ENCODE results near the gene AUTS2.

The AUTS2 gene

GRCh38 chr7:69599286-69599954, 1.1 kb downstream of the AUTS2 start:
- Histone ChIP-seq H3K9me3 (ENCODE audit: control insufficient read depth in 1 of 2, low read length in 2 of 2) (no peaks in the 10 kb centered on the region), H3K4me1 (ENCODE audit: control insufficient read depth in 1 of 2, insufficient read depth in 2 of 2, low read length in 2 of 2) (peaks cover 7 to 9% of the 10 kb centered on the region in 2 donors), H3K4me3 (ENCODE audit: low read depth in 1 of 2, low read length in 2 of 2) (peak overlapping the region; percentile 75 to 76), H3K36me3 (ENCODE audit: control insufficient read depth in 1 of 2, insufficient read depth in 2 of 2, low read length in 2 of 2) (no peaks in the 10 kb centered on the region), H3K9ac (ENCODE audit: low read depth in 1 of 2, low read length in 2 of 2) (peak overlapping the region in 1 of 2 donors; percentile 25), H3K27ac (ENCODE audit: low read depth, low read length) (no peak overlapping the region), H3K27me3 (ENCODE audit: control insufficient read depth in 1 of 2, insufficient read depth in 2 of 2, low read length in 2 of 2) (peaks cover 19 to 36% of the 10 kb centered on the region in 2 donors)

- Histone ChIP-seq H3K4me1 (ENCODE audit: control insufficient read depth in 1 of 2, insufficient read depth in 2 of 2, low read length in 2 of 2) (peaks cover 7 to 9% of the 10 kb centered on the region in 2 donors), H3K9ac (ENCODE audit: low read depth in 1 of 2, low read length in 2 of 2) (no peak overlapping the region), H3K27me3 (ENCODE audit: control insufficient read depth in 1 of 2, insufficient read depth in 2 of 2, low read length in 2 of 2) (peaks cover 24 to 41% of the 10 kb centered on the region in 2 donors), H3K4me3 (ENCODE audit: low read depth in 1 of 2, low read length in 2 of 2) (peak overlapping the region; percentile 75 to 76), H3K9me3 (ENCODE audit: control insufficient read depth in 1 of 2, low read length in 2 of 2) (no peaks in the 10 kb centered on the region), H3K36me3 (ENCODE audit: control insufficient read depth in 1 of 2, insufficient read depth in 2 of 2, low read length in 2 of 2) (no peaks in the 10 kb centered on the region), H3K27ac (ENCODE audit: low read depth, low read length) (no peak overlapping the region)
Observed at GRCh38 chr7:69599955-69600709, 1.9 kb downstream of the AUTS2 start.

- Histone ChIP-seq H3K4me3 (ENCODE audit: low read depth in 1 of 2, low read length in 2 of 2) (no peak overlapping the region), H3K9ac (ENCODE audit: low read depth in 1 of 2, low read length in 2 of 2) (no peak overlapping the region), H3K27ac (ENCODE audit: low read depth, low read length) (no peak overlapping the region), H3K27me3 (ENCODE audit: control insufficient read depth in 1 of 2, insufficient read depth in 2 of 2, low read length in 2 of 2) (peaks cover 26 to 47% of the 10 kb centered on the region in 2 donors), H3K36me3 (ENCODE audit: control insufficient read depth in 1 of 2, insufficient read depth in 2 of 2, low read length in 2 of 2) (no peaks in the 10 kb centered on the region), H3K4me1 (ENCODE audit: control insufficient read depth in 1 of 2, insufficient read depth in 2 of 2, low read length in 2 of 2) (peaks cover 7 to 9% of the 10 kb centered on the region in 2 donors), H3K9me3 (ENCODE audit: control insufficient read depth in 1 of 2, low read length in 2 of 2) (no peaks in the 10 kb centered on the region)
Observed at GRCh38 chr7:69600710-69601519, 2.6 kb downstream of the AUTS2 start.

- no peak overlapping the region for H3K4me3 ChIP-seq (ENCODE audit: low read depth in 1 of 2, low read length in 2 of 2)
- no peaks in the 10 kb centered on the region for H3K36me3 ChIP-seq (ENCODE audit: control insufficient read depth in 1 of 2, insufficient read depth in 2 of 2, low read length in 2 of 2)
- no peak overlapping the region for H3K27ac ChIP-seq (ENCODE audit: low read depth, low read length)
- peaks cover 7 to 9% of the 10 kb centered on the region in 2 donors for H3K4me1 ChIP-seq (ENCODE audit: control insufficient read depth in 1 of 2, insufficient read depth in 2 of 2, low read length in 2 of 2)
- H3K27me3 ChIP-seq (ENCODE audit: control insufficient read depth in 1 of 2, insufficient read depth in 2 of 2, low read length in 2 of 2), result peaks cover 26 to 39% of the 10 kb centered on the region in 2 donors
- H3K9ac ChIP-seq (ENCODE audit: low read depth in 1 of 2, low read length in 2 of 2), result no peak overlapping the region
- no peaks in the 10 kb centered on the region for H3K9me3 ChIP-seq (ENCODE audit: control insufficient read depth in 1 of 2, low read length in 2 of 2)
Observed at GRCh38 chr7:69602522-69602921, 4.2 kb downstream of the AUTS2 start.

GRCh38 chr7:69603351-69603750, 5.1 kb downstream of the AUTS2 start:
- no peaks in the 10 kb centered on the region for H3K9me3 ChIP-seq (ENCODE audit: control insufficient read depth in 1 of 2, low read length in 2 of 2)
- no peak overlapping the region for H3K27ac ChIP-seq (ENCODE audit: low read depth, low read length)
- no peak overlapping the region for H3K9ac ChIP-seq (ENCODE audit: low read depth in 1 of 2, low read length in 2 of 2)
- no peaks in the 10 kb centered on the region for H3K36me3 ChIP-seq (ENCODE audit: control insufficient read depth in 1 of 2, insufficient read depth in 2 of 2, low read length in 2 of 2)
- peaks cover 26 to 39% of the 10 kb centered on the region in 2 donors for H3K27me3 ChIP-seq (ENCODE audit: control insufficient read depth in 1 of 2, insufficient read depth in 2 of 2, low read length in 2 of 2)
- H3K4me1 ChIP-seq (ENCODE audit: control insufficient read depth in 1 of 2, insufficient read depth in 2 of 2, low read length in 2 of 2), result peaks cover 7 to 9% of the 10 kb centered on the region in 2 donors
- no peak overlapping the region for H3K4me3 ChIP-seq (ENCODE audit: low read depth in 1 of 2, low read length in 2 of 2)

GRCh38 chr7:69603937-69604494, 5.7 kb downstream of the AUTS2 start:
- Histone ChIP-seq H3K27me3 (ENCODE audit: control insufficient read depth in 1 of 2, insufficient read depth in 2 of 2, low read length in 2 of 2) (peaks cover 29 to 39% of the 10 kb centered on the region in 2 donors), H3K9ac (ENCODE audit: low read depth in 1 of 2, low read length in 2 of 2) (no peak overlapping the region), H3K4me1 (ENCODE audit: control insufficient read depth in 1 of 2, insufficient read depth in 2 of 2, low read length in 2 of 2) (peaks cover 7% of the 10 kb centered on the region in 2 donors), H3K4me3 (ENCODE audit: low read depth in 1 of 2, low read length in 2 of 2) (no peak overlapping the region), H3K36me3 (ENCODE audit: control insufficient read depth in 1 of 2, insufficient read depth in 2 of 2, low read length in 2 of 2) (no peaks in the 10 kb centered on the region), H3K9me3 (ENCODE audit: control insufficient read depth in 1 of 2, low read length in 2 of 2) (no peaks in the 10 kb centered on the region), H3K27ac (ENCODE audit: low read depth, low read length) (no peak overlapping the region)

- Histone ChIP-seq H3K27ac (ENCODE audit: low read depth, low read length) (no peak overlapping the region), H3K9ac (ENCODE audit: low read depth in 1 of 2, low read length in 2 of 2) (no peak overlapping the region), H3K9me3 (ENCODE audit: control insufficient read depth in 1 of 2, low read length in 2 of 2) (no peaks in the 10 kb centered on the region), H3K27me3 (ENCODE audit: control insufficient read depth in 1 of 2, insufficient read depth in 2 of 2, low read length in 2 of 2) (peaks cover 25 to 32% of the 10 kb centered on the region in 2 donors), H3K4me1 (ENCODE audit: control insufficient read depth in 1 of 2, insufficient read depth in 2 of 2, low read length in 2 of 2) (peaks cover 2 to 3% of the 10 kb centered on the region in 2 donors), H3K4me3 (ENCODE audit: low read depth in 1 of 2, low read length in 2 of 2) (no peak overlapping the region), H3K36me3 (ENCODE audit: control insufficient read depth in 1 of 2, insufficient read depth in 2 of 2, low read length in 2 of 2) (no peaks in the 10 kb centered on the region)
Observed at GRCh38 chr7:69605070-69605469, 6.8 kb downstream of the AUTS2 start.

GRCh38 chr7:69605546-69605945, 7.3 kb downstream of the AUTS2 start:
- H3K27ac ChIP-seq (ENCODE audit: low read depth, low read length), result no peak overlapping the region
- no peak overlapping the region for H3K9ac ChIP-seq (ENCODE audit: low read depth in 1 of 2, low read length in 2 of 2)
- no peak overlapping the region for H3K4me3 ChIP-seq (ENCODE audit: low read depth in 1 of 2, low read length in 2 of 2)
- H3K36me3 ChIP-seq (ENCODE audit: control insufficient read depth in 1 of 2, insufficient read depth in 2 of 2, low read length in 2 of 2), result no peaks in the 10 kb centered on the region
- no peaks in the 10 kb centered on the region for H3K9me3 ChIP-seq (ENCODE audit: control insufficient read depth in 1 of 2, low read length in 2 of 2)
- H3K4me1 ChIP-seq (ENCODE audit: control insufficient read depth in 1 of 2, insufficient read depth in 2 of 2, low read length in 2 of 2), result no peaks in the 10 kb centered on the region
- H3K27me3 ChIP-seq (ENCODE audit: control insufficient read depth in 1 of 2, insufficient read depth in 2 of 2, low read length in 2 of 2), result peaks cover 22 to 27% of the 10 kb centered on the region in 2 donors

- H3K36me3 ChIP-seq (ENCODE audit: control insufficient read depth in 1 of 2, insufficient read depth in 2 of 2, low read length in 2 of 2), result no peaks in the 10 kb centered on the region
Observed at GRCh38 chr7:69608049-69608448, 9.8 kb downstream of the AUTS2 start.

More at GRCh38 chr7:69608049-69608448, 9.8 kb downstream of the AUTS2 start:
- Histone ChIP-seq H3K9ac (ENCODE audit: low read depth in 1 of 2, low read length in 2 of 2) (no peak overlapping the region), H3K27ac (ENCODE audit: low read depth, low read length) (no peak overlapping the region), H3K9me3 (ENCODE audit: control insufficient read depth in 1 of 2, low read length in 2 of 2) (no peaks in the 10 kb centered on the region), H3K27me3 (ENCODE audit: control insufficient read depth in 1 of 2, insufficient read depth in 2 of 2, low read length in 2 of 2) (peaks cover 13 to 15% of the 10 kb centered on the region in 2 donors), H3K4me3 (ENCODE audit: low read depth in 1 of 2, low read length in 2 of 2) (no peak overlapping the region), H3K4me1 (ENCODE audit: control insufficient read depth in 1 of 2, insufficient read depth in 2 of 2, low read length in 2 of 2) (no peaks in the 10 kb centered on the region)
